Pulmonary artery endothelial cell (primary cell): Measurements from ENCODE around the gene TRIM4. TPM values are rescaled to one million over a fixed set of nuclear protein-coding genes. Genes with fewer than 3 reads are reported as not detected.

ENCODE experiments used
- DNase-seq: peaks from one replicate; pipeline ENCODE4 v3.0.0-alpha.2; 2011; ENCODE audit warnings: low read depth, low spot score
- total RNA-seq: library from RNA; depleted of rRNA; stranded (reverse); fragments of >200 nt; gene quantifications from 2 replicates; pipeline ENCODE4 v1.2.3, GENCODE V29; 2014

Gene TRIM4
- total RNA-seq, 1 donor from 2014 or later = 17.4 TPM

GRCh38 chr7:99844328-99844727 lies 75.0 kb downstream of the TRIM4 start:
- DNase-seq = no peak

- no peak for DNase-seq
Observed at GRCh38 chr7:99843808-99844207, 75.5 kb downstream of the TRIM4 start.

- DNase-seq = no peak
Observed at GRCh38 chr7:99842926-99843325, 76.4 kb downstream of the TRIM4 start.

Other genes with a start within 250 kb of the TRIM4 start
- gene CYP3A5, start 239.5 kb downstream of the TRIM4 start, total RNA-seq = not detected in 2 replicates
- not detected in 2 replicates for gene CYP3A7, start 184.3 kb downstream of the TRIM4 start, total RNA-seq
- gene CYP3A4, start 135.3 kb downstream of the TRIM4 start, total RNA-seq = not detected in 2 replicates
- gene CYP3A43, start 91.5 kb downstream of the TRIM4 start, total RNA-seq = not detected in 2 replicates
- gene OR2AE1, start 42.5 kb downstream of the TRIM4 start, total RNA-seq = 0.13 TPM in 1 of 2 replicates, not detected in the other
- not detected in 2 replicates for gene GJC3, start 10.1 kb upstream of the TRIM4 start, total RNA-seq
- gene AZGP1, start 56.5 kb upstream of the TRIM4 start, total RNA-seq = not detected in 2 replicates
- gene ZKSCAN1, start 96.1 kb upstream of the TRIM4 start, total RNA-seq = 32.7 and 33.5 TPM in 2 replicates
- gene ZSCAN21, start 130.2 kb upstream of the TRIM4 start, total RNA-seq = 7.0 and 9.3 TPM in 2 replicates
- gene ZNF3, start 162.2 kb upstream of the TRIM4 start, total RNA-seq = 21.7 and 27.8 TPM in 2 replicates
- gene COPS6, start 169.4 kb upstream of the TRIM4 start, total RNA-seq = 147 and 157 TPM in 2 replicates
- 114 and 205 TPM in 2 replicates for gene MCM7, start 181.9 kb upstream of the TRIM4 start, total RNA-seq
- 23.8 and 24.9 TPM in 2 replicates for gene AP4M1, start 182.1 kb upstream of the TRIM4 start, total RNA-seq
- 30.5 and 40.4 TPM in 2 replicates for gene TAF6, start 199.8 kb upstream of the TRIM4 start, total RNA-seq
- 34.7 and 51.5 TPM in 2 replicates for gene CNPY4, start 200.1 kb upstream of the TRIM4 start, total RNA-seq
- gene MBLAC1, start 207.4 kb upstream of the TRIM4 start, total RNA-seq = 2.5 and 3.0 TPM in 2 replicates
- 68.4 and 109 TPM in 2 replicates for gene LAMTOR4, start 229.4 kb upstream of the TRIM4 start, total RNA-seq
- 6.3 and 8.6 TPM in 2 replicates for gene TRAPPC14, start 239.2 kb upstream of the TRIM4 start, total RNA-seq
- gene GAL3ST4, start 249.1 kb upstream of the TRIM4 start, total RNA-seq = 0.73 and 2.0 TPM in 2 replicates